COLO668 (cell line): ENCODE results near the gene EHHADH.

Experiments used
- DNase-seq: peaks from one replicate; lab custom pipeline; 2025; ENCODE audit not compliant: unreplicated experiment; lab: John Stamatoyannopoulos, UW

EHHADH gene

GRCh38 chr3:185151101-185151963, 102.5 kb downstream of the EHHADH start:
- no peak for DNase-seq

- no peak for DNase-seq
Measured at GRCh38 chr3:185150561-185150960, 103.3 kb downstream of the EHHADH start.

- DNase-seq: no peak
Measured at GRCh38 chr3:185149591-185149990, 104.3 kb downstream of the EHHADH start.

GRCh38 chr3:185145511-185145910, 108.3 kb downstream of the EHHADH start:
- DNase-seq: no peak

GRCh38 chr3:185144784-185145183, 109.1 kb downstream of the EHHADH start:
- DNase-seq: no peak
